ENCODE measurements around the gene CBARP.

Gene CBARP

DNA sequence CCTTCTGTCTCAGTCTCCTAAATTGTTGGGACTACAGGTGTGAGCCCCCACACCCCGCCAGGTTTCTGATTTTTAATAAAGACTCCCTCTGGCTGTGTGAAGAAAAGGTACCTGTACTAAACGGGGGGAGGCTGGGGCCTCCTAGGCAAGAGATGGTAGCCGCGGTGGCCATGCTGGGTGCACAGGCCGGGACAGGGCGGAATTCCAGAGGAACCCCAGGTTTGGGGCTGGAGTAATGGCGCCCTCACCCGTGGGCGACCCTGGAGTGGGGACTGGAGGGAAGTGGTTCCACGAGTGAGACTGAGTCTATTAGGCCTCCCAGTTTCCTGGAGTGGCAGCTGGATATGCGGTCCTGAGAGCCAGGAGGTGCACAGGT is 1.6 kb upstream of the CBARP start:
- no peak for DNase-seq (ENCODE audit: low read depth in 2 of 2)

DNA sequence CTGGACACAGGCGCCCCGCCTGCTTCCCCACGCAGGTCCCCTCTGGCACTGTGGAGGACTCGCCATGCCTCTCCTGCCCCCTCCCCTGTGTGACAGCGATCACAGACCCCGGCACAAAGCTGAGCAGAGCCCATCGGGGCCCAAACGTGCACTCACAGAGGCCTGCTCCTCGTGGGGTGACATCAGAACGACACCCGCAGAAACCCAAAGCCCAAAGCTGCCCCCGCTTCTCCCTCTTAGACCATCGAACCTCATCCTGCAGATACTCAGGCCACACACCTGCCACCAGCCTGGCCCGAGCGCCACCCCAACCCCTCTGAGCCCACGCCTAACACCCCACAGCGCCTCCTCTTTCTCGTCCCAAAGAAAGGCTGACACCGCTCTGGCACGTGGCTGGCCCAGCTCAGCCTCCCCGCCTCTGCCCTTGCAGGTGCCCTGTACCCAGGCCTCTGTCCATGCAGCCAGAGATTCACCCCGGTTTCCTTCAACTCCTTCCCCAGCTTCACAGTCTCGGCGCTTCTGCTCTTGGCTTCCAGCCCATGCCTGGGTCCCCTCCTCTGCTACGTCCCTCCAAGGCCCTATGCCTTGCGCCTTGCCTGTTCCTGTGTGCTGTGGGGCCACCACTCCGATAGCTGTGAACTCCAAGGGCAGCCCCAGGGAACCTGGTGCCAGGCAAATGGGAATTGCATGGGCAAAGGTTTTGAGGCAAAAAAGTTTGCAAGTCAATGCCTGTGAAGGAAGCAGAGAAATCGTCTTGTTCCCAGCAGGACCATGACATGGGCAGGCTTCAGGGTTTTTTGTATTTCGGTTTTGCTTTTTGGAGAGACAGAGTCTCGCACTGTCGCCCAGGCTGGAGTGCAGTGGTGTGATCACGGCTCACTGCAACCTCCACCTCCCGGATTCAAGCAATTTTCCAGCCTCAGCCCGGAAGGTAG is 831 bp upstream of the CBARP start:
- DNase-seq (ENCODE audit: low read depth in 2 of 2) = no peak

DNA sequence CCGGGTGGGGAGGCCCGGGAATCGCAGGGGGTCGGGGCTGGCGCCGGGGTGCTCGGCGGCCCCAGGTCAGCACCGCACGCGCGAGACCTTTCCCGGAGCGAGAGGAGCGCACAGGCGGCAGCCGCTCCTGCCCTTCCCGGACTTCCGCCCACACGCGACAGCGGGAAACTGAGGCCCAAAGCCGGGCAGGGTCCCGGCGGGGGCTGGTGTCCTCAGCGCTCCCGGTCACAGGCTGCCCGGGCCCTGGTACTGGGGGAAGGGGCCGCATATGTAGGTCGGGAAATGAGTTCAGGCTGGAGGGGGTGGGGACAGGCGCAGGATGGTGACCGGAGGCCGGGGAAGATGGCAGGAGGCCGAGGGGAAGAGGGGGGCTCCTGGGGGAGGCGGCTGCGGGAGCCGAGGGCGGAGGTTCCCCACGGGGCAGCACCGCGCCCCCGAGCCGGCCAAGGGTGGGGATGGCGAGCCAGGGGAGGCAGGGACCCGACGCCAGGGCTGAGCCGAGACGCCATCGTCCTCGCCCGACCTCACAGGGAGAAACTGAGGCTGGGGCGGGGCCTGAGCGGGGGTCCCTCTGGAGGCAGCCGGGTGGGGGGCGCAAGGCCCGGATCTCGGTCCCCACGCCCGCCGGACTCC is 662 bp downstream of the CBARP start:
- no peak for DNase-seq (ENCODE audit: low read depth in 2 of 2)

DNA sequence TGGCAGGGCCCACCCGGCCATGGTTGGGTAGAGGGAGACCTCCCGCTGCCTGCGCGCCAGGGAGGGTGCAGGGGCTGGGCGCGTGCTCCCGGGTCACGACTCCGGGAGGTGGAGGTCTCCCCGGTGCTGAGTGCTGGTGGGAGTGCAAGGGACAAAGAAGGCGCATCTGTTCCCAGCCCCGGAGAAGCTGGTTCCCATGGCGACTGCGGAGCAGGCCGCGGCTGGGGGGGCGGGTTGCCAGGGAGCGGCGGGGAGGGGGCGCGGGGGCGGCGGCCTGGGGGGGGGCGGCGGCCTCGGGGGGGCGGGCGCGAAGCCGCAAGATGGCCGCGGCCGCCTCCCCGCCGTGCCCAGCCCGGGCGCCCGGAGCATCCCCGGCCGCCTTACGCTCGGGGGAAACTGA is 1.2 kb downstream of the CBARP start:
- no peak for DNase-seq (ENCODE audit: low read depth in 2 of 2)

DNA sequence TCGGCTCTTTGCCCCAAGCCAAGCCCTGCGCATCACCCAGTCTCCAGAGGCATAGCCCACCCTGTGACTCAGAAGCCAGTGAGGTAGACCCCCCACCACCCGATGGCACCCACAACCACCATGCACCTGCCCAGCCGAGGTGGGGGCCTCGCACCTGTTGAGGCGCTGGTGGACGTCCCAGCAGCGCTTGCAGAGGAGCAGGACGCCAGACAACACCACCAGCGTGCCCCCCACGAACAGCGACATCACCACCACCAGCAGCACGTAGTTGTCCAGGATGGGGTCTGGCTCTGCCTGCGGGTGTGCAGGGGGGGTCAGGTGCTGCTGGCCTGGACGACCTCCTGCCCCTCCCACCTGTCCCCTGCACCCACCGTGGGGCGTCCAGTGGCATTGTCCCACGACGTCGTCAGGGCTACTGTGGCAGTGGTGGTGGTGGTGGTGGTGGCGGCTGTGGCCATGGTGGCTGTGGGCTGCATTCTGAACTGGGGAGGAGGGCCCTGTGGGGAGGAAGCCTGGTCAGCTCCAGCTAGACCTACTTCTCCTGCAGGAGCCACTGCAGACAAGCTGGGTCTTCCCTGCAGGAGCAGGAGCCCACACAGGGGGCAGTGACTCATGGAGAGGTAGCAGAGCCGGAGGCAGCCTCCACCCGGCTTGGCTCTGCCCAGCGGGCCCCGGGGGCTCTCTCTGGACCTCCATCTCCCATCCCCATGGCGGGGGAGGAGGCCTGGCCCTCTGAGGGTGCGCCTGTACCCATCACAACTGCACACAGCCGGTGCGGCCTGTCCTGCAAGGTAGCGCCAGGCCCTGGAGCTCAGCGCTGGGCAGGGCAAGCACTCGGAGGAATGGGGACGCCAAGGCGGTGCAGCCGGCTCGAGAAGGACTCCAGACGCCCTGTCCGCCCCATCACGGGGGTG is 1.9 kb downstream of the CBARP start:
- no peak for DNase-seq (ENCODE audit: low read depth in 2 of 2)

DNA sequence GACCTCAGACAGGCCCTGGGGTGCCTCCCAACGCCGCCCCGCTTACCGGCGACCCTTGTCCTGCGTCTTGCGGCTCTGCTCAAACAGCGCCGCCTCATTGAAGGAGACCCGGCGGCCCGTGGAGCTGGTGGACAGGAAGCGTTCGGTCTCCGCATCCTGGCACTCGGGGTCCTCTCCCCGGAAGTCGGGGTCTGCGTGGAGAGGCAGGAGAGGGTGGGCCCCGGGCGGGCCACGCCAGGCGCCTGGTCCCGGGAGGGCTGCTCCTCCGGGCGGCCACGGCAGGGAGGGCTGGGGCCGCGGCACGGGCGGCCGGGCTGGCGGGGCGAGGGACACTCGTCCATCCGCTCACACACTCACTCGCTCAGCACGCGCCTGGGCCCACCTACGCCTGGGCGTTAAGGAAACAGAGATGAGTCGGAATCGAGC is 2.8 kb downstream of the CBARP start:
- DNase-seq (ENCODE audit: low read depth in 2 of 2) = no peak

DNA sequence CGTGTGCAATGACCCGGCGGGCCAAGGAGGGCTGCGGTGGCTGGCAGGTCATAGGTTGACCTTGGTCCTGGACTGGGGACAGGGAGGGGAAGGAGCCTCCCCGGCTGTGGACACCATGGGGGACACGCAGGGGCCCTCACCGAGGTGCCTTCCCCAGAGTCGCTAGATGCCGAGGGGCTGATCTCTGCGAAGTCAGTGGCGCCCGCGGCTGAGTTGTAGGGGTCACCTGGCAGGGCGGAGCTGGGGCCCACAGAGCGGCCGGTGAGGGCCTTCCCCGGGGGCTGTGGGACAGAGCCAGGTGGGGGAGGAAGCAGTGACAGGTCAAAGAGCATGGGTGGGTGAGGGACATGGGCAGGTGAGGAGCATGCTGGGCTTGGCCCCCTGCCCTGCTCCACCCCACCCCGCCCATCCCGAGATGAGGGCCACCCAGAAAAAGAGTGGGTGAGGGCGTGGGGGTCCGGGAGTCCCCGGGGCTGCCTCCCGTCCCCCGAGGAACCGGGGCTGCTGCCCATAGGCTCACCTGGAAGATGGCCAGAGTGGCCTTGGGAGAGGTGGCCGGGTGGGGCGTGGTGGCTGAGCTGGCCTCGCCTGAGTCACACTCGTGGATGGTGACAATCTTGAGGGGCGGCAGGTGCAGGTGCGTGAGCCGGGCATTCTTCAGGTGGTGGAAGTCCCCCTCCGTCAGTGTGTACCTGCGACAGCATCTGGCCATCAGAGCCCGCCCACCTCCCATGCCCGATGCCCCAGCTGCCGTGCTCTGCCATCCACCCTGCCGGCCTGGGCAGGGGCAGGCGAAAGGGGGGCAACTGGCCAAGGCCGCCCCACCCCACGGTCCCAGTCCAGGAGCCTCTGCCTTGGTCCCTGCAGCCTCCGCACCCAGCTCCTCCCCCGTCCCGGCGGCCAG is 3.5 kb downstream of the CBARP start:
- no peak for DNase-seq (ENCODE audit: low read depth in 2 of 2)

DNA sequence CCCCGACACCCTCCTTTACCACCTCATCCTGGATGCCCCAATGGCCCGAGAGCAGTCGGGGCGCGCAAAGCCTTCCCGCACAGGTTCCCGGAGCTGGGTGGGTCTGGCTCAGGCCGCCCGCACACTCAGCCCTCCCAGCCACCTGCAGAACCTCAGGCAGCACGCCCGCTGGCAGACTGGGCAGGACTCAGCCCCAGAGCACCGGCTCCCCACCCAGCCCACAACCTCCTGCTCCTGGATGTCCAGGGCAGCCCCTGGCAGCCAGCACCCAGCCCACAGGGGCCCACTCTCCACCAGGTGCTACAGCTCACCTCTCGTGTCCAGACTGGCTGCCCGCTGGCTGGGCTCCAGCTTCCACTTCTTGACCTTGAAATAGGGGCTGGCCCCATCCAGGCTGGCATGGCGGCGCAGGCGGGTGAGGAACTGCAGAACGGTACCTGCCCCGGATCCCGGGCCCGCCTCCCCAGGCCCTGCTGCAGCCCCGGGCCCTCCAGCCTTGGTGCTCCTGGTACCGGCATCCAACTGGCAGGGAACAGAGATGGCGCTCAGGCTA is 4.6 kb downstream of the CBARP start:
- no peak for DNase-seq (ENCODE audit: low read depth in 2 of 2)

DNA sequence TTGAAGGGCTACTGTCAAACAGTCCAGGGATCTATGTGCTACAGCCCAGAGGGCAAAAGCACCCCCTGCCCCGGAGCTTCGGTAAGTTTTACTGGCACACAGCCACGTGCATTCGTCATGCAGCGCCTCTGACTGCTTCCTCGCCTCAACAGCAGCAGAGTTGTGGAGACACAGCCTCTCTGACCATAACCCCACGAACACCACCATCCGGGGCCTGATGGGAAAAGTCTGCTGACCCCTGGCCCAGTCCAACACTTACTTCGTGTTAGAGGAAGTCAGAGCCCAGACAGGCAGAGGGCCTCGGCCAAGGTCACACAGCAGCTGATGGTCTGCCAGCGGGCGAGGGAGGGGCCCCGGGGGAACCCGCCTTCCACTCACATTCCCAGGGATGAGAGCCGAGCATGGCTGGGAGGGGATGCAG is 5.1 kb downstream of the CBARP start:
- no peak for DNase-seq (ENCODE audit: low read depth in 2 of 2)

DNA sequence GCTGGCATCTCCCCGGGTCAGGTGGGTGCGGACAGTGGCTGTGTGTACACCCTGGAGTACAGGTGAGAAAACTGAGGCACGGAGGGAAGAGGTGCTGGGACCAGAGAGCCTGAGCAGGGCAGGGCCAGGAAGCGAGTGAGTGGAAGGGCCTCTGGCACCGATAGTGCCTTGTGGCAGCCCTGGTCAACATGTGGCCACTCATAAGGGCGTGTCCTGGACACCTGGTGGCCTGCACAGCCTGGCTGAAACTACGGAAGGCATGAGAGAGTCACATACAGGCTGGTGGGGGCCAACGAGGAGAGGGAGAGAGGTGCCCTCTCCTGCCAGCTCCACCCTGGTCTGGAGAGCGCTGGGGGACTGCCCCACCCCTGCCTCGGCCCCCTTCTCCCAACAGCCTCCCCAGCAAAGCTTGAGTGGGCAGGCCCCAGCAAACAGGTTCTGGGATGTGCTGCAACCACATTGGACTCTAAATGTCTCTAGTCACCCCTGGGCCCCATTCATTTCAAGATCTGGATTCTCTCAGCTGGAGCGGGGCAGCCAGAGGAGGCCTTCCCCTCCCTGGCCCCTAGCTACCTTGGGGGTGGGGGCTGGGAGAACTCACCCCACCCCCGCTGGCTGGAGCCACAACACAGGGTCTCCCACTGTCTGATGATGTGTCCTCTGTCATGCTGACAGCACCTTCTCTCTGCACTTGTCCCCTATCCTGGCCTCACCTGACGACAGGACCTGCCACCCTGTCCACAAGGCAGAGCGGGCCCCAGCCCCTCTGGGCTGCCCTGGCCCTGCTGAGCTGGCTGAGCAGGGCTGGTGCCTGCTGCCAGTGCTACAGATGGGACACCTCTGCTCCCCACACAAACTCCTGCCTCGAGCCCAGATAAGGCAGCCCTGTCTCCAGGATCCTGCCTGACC is 5.8 kb downstream of the CBARP start:
- no peak for DNase-seq (ENCODE audit: low read depth in 2 of 2)

DNA sequence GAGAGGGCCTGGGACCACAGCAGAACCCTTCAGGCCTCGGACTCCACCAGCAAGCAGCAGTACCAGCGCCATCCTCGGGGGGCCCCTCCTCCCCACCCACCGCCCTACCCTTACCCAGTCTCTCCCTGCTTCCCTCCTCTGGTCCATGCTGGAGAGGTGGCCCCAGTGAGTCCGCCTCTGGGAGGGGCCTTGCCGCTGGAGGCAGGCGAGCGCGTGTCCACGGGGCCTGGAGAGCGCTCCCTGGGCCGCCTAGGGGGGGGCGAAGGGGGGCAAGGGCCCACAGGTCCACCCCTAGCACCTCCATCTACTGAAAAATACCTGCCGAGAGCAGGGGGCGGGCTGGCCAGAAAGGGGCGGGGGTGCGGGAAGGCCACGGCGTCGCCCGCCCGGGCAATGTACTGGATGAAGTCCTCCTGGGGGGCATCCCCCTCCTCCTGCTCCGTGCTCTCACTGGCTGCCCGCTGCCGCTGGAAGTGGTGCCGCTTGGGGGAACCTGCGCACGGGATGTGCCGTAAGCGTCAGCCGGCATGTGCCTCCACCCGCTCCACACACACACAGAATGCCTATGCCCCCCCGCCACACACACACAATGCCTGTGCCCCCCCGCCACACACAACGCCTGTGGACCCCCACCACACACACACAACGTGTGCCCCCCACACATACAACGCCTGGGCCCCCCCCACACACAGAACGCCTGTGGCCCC is 6.9 kb downstream of the CBARP start:
- no peak for DNase-seq (ENCODE audit: low read depth in 2 of 2)

DNA sequence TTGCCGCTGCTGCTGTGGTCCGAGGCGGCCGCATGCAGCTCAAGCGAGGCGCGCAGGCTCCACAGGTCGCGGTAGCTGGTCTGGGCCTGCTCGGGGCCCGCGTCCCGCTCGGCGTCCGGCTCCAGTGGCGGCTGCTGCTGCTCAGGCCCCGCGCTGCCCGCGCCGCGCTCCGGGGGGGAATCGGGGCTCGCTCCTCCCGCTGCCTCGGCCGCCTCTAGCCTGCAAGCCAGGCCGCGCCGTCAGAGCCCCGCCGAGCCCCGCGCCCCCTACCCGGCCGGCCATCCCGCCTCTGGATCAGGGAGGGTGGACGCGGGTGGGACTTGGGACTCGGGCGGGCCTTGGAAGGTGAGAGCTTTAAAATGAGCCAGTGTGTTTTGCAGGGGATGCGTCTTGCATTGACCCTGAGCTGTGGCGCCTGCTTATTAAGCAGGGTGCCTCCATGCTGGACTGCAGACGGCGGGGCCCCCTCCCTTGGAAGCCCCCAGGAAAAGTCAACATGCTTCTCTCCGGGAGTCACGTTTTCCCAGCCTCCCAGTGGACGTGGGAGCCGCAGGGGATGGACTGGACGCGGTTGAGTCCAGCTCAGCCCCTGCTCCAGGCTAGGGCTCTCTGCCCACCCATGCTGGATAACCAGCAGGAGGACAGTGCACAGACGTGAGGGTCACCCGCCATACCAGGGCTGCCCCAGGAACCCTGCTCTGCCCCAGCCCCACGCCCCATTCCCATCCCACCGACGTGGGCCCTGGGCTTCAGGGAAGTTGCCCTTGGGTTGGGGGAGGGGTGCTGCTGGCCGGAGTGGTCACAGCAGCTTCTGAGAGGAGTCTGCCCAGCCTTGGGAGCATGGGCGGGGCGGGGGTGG is 7.7 kb downstream of the CBARP start:
- DNase-seq (ENCODE audit: low read depth in 2 of 2) = no peak

DNA sequence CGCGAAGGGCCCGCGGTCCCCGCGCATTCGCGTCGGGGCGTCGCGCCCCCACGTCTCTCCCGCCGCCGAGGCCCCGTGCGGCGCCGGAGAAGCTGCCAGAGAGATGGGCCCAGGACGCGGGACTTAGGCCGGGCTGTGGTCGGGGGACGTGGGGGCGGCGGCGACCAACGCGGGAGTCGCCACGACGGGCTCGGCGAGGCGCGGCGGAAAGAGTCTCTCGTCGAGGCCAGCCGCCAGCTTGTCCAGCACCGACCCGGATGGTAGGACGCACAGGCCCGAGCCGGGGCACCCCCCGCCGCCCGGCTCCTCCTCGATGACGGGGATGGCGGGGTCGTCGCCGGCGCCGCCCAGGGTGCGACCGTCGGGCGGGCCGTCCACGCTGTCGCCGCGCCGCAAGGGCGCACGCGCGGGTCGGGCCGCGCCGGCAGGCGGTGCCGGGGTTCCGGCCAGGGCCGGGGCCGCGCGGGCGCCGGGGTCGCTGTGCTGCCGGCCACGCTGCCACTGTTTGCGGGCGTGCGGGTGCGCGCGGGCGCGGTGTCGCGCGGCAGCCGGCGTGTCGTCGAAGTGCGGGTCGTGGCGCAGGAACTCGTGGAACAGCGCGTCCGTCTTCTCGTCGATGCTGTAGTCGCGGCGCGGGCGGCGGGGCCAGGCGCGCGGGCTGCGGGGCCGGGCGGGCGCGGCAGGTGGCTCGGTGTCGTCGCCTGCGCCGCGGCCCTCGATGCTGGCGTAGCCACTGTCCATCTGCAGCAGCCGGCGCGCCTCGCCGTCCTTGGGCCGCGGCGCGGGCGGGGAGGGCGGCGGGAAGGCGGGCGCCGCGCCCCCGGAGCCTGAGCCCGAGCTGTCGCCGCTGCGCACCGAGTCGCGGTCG is 8.5 kb downstream of the CBARP start:
- no peak for DNase-seq (ENCODE audit: low read depth in 2 of 2)

DNA sequence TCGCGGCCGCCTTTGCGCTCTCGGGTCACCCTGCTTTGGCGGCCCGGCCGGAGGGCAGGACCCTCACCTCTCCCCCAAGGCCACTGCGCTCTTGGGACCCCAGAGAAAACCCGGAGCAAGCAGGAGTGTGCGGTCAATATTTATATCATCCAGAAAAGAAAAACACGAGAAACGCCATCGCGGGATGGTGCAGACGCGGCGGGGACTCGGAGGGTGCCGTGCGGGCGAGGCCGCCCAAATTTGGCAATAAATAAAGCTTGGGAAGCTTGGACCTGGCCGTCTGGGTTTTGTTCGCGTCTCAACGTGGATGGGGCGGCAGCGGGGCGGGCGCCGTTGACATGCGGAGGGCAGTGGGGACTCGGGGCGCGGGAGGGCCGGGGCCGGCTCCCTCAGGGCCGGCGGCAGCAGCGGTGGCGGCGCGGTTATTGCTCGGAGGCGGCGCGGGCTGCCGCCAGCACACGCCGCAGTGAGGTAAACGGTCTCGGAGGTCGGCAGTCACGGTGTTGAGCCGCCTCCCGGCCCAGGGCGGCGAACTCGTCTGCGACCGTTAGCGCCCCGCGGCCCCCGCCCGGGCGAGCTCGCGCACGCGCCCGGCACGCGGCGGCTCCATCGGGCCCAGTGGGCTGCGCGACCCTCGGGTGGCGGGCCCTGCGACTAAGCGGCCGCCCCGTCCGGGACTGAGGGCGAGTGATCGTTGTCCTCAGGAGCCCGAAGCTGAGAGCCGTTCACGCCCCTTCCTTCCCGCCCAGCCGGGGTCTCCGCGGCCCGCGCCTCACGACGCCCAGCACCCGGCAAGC is 9.4 kb downstream of the CBARP start:
- no peak for DNase-seq (ENCODE audit: low read depth in 2 of 2)

DNA sequence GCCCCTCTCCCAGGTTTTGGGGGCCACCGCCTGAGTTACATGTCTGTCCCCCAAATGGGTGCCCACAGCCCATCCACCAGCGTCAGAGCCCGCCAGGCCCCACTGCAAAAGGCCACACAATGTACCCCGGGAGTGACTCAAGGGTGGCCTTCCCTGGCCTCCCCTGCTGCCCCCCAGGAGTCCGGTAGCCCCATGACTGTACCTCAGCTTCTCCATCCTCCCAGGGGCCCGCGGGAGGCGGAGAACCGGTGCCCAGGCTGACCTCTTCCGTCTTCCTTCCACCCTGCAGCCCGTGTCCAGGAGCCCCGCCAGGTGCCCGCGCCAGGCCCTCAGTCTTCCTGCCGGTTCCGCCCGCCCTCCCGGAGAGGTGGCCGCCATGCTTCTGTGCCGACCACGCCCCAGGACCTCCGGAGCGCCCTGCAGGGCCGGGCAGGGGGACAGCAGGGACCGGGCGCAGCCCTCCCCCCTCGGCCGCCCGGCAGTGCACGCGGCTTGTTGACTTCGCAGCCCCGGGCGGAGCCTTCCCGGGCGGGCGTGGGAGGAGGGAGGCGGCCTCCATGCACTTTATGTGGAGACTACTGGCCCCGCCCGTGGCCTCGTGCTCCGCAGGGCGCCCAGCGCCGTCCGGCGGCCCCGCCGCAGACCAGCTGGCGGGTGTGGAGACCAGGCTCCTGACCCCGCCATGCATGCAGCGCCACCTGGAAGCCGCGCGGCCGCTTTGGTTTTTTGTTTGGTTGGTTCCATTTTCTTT is 10.3 kb downstream of the CBARP start:
- DNase-seq (ENCODE audit: low read depth in 2 of 2) = no peak
